ENCODE results near the gene OR6K2. TPM values are rescaled to one million over a fixed set of nuclear protein-coding genes. Genes with fewer than 3 reads are reported as not detected.

The OR6K2 gene
- total and polyA plus RNA-seq, 2 of the 13 experiments (the other 11 are each of a cell fraction or from before 2014, with no cell fraction given) = not detected

- BruUV-seq (replicated peaks) = no TSS peak
- no peak for ATAC-seq
- intact Hi-C loops (cut with micrococcal nuclease; ENCODE audit: unreplicated experiment) = no loop called here
- FAIRE-seq = no peak
- Histone ChIP-seq H3K4me2 (ENCODE audit: low read depth, low read length) (no peak overlapping the region), H4K20me1 (ENCODE audit: insufficient read depth, low read length) (no peaks in the 10 kb centered on the region), H3K9me3 (ENCODE audit: low read length) (peaks cover 11% of the 10 kb centered on the region; the same call in 1 of the 2 replicates), H3K36me3 (replicated peaks in 1 of 2; ENCODE audit: control insufficient read depth in 1 of 2, insufficient read depth in 2 of 2, low read length in 2 of 2) (no peaks in the 10 kb centered on the region), H3K27ac (ENCODE audit: extremely low read length, insufficient read depth, low read length) (no peak overlapping the region), H3K27me3 (ENCODE audit: control insufficient read depth in 1 of 2, insufficient read depth in 2 of 2, low read length in 2 of 2) (no peaks in the 10 kb centered on the region), H3K9ac (ENCODE audit: insufficient read depth, low read depth, low read length) (no peak overlapping the region), H3K4me3 (replicated peaks in 1 of 3; ENCODE audit: insufficient read depth in 1 of 3, low read depth in 2 of 3, low read length in 3 of 3) (no peak overlapping the region), H2AFZ (ENCODE audit: low read length) (no peak overlapping the region), H3K79me2 (ENCODE audit: insufficient read depth, low read length) (no peaks in the 10 kb centered on the region), H3K4me1 (ENCODE audit: insufficient read depth, low read length) (no peaks in the 10 kb centered on the region)
- DNase-seq (ENCODE audit: low spot score) = no peak
- CTCF ChIA-PET (ENCODE audit: low intra/inter-chr PET ratio, low total read pairs) = no interaction called here
- POLR2A ChIA-PET = no interaction called here
- 2% methylated on average over 3 of the region's 7 CpGs for WGBS (ENCODE audit: low lambda C conversion rate)
- in situ Hi-C loops (cut with HindIII; ENCODE audit: extremely low pct_ligation_motif_present, low pct_unique_long_range_greater_than_20kb) = no loop called here
- TF ChIP-seq ZBTB2 (CRISPR knock-in tag; IDR thresholded peaks at IDR 0.05; ENCODE audit: low read depth) (no peak), SMAD9 (CRISPR knock-in tag; IDR thresholded peaks at IDR 0.05) (no peak), KDM4B (CRISPR knock-in tag; IDR thresholded peaks at IDR 0.05) (no peak), ZNF17 (CRISPR knock-in tag; IDR thresholded peaks at IDR 0.05) (no peak), SNAPC5 (CRISPR knock-in tag; IDR thresholded peaks at IDR 0.05; ENCODE audit: borderline replicate concordance) (no peak), ZNF232 (CRISPR knock-in tag; IDR thresholded peaks at IDR 0.05; ENCODE audit: borderline replicate concordance) (no peak), THYN1 (CRISPR knock-in tag; IDR thresholded peaks at IDR 0.05; ENCODE audit: borderline replicate concordance, low read depth) (no peak), NR1H2 (CRISPR knock-in tag; IDR thresholded peaks at IDR 0.05; ENCODE audit: borderline replicate concordance, low read depth) (no peak), E2F5 (CRISPR knock-in tag; conservative IDR thresholded peaks at IDR 0.05) (no peak), ZFP91 (CRISPR knock-in tag; IDR thresholded peaks at IDR 0.05; ENCODE audit: borderline replicate concordance) (no peak), ZNF407 (CRISPR knock-in tag; IDR thresholded peaks at IDR 0.05; ENCODE audit: not compliant biosample characterization) (no peak)
Measured at GRCh38 chr1:158652721-158653334, 47.6 kb downstream of the OR6K2 start.
